Endothelial cell of umbilical vein (primary cell): ENCODE measurements around the gene PRRG1.
"Not testable (repeated sequence)": the region's sequence is repeated elsewhere in the genome, so short reads cannot be mapped to it uniquely, and the experiment has no call there.

Experiments
- CTCF ChIP-seq, 2 donors: IDR thresholded peaks; 1 replicate in 1 of 2; 2 replicates in 1 of 2; pipeline ENCODE4 v1.5.1; 2011; ENCODE audit warnings: low read length in 2 of 2, mild to moderate bottlenecking in 2 of 2, moderate library complexity in 2 of 2, control low read depth in 1 of 2, inconsistent platforms in 1 of 2, low read depth in 1 of 2; ENCODE audit not compliant: insufficient read depth in 1 of 2; ENCODE audit errors: extremely low read depth in 1 of 2
- EZH2 ChIP-seq: IDR thresholded peaks from 2 replicates; pipeline ENCODE4 v1.6.1; 2012; ENCODE audit warnings: borderline replicate concordance, low read depth, mild to moderate bottlenecking, moderate library complexity, low read length, inconsistent platforms; ENCODE audit not compliant: severe bottlenecking
- GATA2 ChIP-seq: IDR thresholded peaks from 2 replicates; pipeline ENCODE4 v1.7.0; 2011; ENCODE audit warnings: low read depth, mild to moderate bottlenecking, moderate library complexity, mixed read lengths, low read length; ENCODE audit not compliant: insufficient read length, insufficient read depth
- JUN ChIP-seq: IDR thresholded peaks from 2 replicates; pipeline ENCODE4 v1.6.1; 2011; ENCODE audit warnings: borderline replicate concordance, low read depth; ENCODE audit not compliant: insufficient read length, insufficient read depth
- MAX ChIP-seq: IDR thresholded peaks from 2 replicates; pipeline ENCODE4 v1.6.1; 2011; ENCODE audit not compliant: insufficient read depth, insufficient read length
- POLR2A ChIP-seq: IDR thresholded peaks from 2 replicates; pipeline ENCODE4 v1.6.1; 2012; ENCODE audit warnings: low read depth, mild to moderate bottlenecking, control low read depth, low read length
- POLR2AphosphoS5 ChIP-seq: IDR thresholded peaks from 2 replicates; pipeline ENCODE4 v1.6.1; 2012; ENCODE audit warnings: low read depth, mild to moderate bottlenecking, control low read depth, low read length, moderate library complexity; ENCODE audit not compliant: insufficient read depth

GRCh38 chrX:37428962-37429361 lies 79.8 kb downstream of the PRRG1 start:
- TF ChIP-seq CTCF (IDR thresholded peaks at IDR 0.05; ENCODE audit: extremely low read depth in 1 of 2, insufficient read depth in 1 of 2, low read depth in 1 of 2, low read length in 2 of 2); POLR2A; EZH2; GATA2; MAX; JUN; POLR2AphosphoS5: not testable (repeated sequence)
